PC-3 (cell line): ENCODE results near the gene SMIM9.

ENCODE experiments used
- EZH2 ChIP-seq: fragments of 300-600 bp; sonication (generic); IDR thresholded peaks from one replicate; pipeline ENCODE4 v1.6.1; 2017; ENCODE audit warnings: antibody characterized with exemption, mild to moderate bottlenecking, low read length; ENCODE audit not compliant: unreplicated experiment
- EZH2phosphoT487 ChIP-seq: fragments of 300-600 bp; sonication (generic); IDR thresholded peaks from 2 replicates; pipeline ENCODE4 v1.6.1; 2018; ENCODE audit warnings: mild to moderate bottlenecking, antibody characterized with exemption, low read length, borderline replicate concordance
- TF ChIP-seq, protein P1 (sequence below): fragments of 300-600 bp; sonication (generic); conservative IDR thresholded peaks from 2 replicates; pipeline ENCODE4 v1.5.1; 2017; ENCODE audit warnings: antibody characterized with exemption, low read depth, mild to moderate bottlenecking, low read length

DNA sequence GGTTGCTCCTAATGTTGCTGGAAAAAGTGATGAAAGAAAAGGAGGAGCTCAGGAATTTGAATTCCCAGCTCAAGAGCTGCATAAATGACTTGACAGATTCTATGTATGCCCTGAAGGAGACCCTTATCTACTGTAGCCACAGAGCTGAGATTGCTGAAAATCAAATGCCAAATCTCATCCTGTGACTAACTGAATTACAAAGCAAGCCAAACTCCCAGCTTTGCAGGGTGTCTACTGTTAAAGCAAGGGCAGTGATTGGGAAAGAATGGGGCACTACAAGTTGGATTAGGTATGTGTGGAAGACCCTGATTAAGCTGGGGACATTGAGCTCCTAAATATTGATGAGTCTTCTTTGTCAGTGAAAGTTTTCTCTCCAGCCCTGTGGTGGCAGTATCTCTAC, 20.8 kb upstream of the SMIM9 start:
- TF ChIP-seq, protein P1, sequence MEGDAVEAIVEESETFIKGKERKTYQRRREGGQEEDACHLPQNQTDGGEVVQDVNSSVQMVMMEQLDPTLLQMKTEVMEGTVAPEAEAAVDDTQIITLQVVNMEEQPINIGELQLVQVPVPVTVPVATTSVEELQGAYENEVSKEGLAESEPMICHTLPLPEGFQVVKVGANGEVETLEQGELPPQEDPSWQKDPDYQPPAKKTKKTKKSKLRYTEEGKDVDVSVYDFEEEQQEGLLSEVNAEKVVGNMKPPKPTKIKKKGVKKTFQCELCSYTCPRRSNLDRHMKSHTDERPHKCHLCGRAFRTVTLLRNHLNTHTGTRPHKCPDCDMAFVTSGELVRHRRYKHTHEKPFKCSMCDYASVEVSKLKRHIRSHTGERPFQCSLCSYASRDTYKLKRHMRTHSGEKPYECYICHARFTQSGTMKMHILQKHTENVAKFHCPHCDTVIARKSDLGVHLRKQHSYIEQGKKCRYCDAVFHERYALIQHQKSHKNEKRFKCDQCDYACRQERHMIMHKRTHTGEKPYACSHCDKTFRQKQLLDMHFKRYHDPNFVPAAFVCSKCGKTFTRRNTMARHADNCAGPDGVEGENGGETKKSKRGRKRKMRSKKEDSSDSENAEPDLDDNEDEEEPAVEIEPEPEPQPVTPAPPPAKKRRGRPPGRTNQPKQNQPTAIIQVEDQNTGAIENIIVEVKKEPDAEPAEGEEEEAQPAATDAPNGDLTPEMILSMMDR = no peak
- no peak for TF ChIP-seq EZH2
- no peak for TF ChIP-seq EZH2phosphoT487
